GM18858 (cell line): Measurements from ENCODE around the gene CYB561.
"Not testable (repeated sequence)": the region's sequence is repeated elsewhere in the genome, so short reads cannot be mapped to it uniquely, and the experiment has no call there.

Experiments
- ATAC-seq: cut with Tn5 transposase; IDR thresholded peaks from one replicate; pipeline ENCODE4 v1.9.1; 2021; ENCODE audit not compliant: unreplicated experiment

Gene CYB561

GRCh38 chr17:63479495-63480184, 33.5 kb upstream of the CYB561 start:
- ATAC-seq: no peak

- no peak for ATAC-seq
These were observed 32.8 kb upstream of the CYB561 start for GRCh38 chr17:63478814-63479494.

- ATAC-seq: no peak
These were observed 31.7 kb upstream of the CYB561 start for GRCh38 chr17:63477480-63478440.

- no peak for ATAC-seq
These were observed 30.9 kb upstream of the CYB561 start, which contains the start of gene ACE for GRCh38 chr17:63476854-63477479. Gene ACE, plus strand, starts transcription at chr17:63477061. Its CDS starts 34 bp downstream, at chr17:63477095.

- ATAC-seq: no peak
These were observed 30.4 kb upstream of the CYB561 start for GRCh38 chr17:63476459-63476853.

GRCh38 chr17:63475491-63476412, 29.6 kb upstream of the CYB561 start:
- no peak for ATAC-seq

- no peak for ATAC-seq
These were observed 28.7 kb upstream of the CYB561 start for GRCh38 chr17:63474586-63475460.

- no peak for ATAC-seq
These were observed 28.1 kb upstream of the CYB561 start for GRCh38 chr17:63474174-63474573.

GRCh38 chr17:63468099-63468498, 22.0 kb upstream of the CYB561 start:
- not testable (repeated sequence) for ATAC-seq

- no peak for ATAC-seq
These were observed 18.7 kb upstream of the CYB561 start for GRCh38 chr17:63464691-63465236.

GRCh38 chr17:63463771-63464170, 17.7 kb upstream of the CYB561 start:
- ATAC-seq: no peak

GRCh38 chr17:63460018-63460417, 13.9 kb upstream of the CYB561 start:
- no peak for ATAC-seq

- ATAC-seq: no peak
These were observed 12.4 kb upstream of the CYB561 start for GRCh38 chr17:63458478-63458877.

- ATAC-seq: no peak
These were observed 9.3 kb upstream of the CYB561 start for GRCh38 chr17:63455417-63455816.

- no peak for ATAC-seq
These were observed 8.8 kb upstream of the CYB561 start for GRCh38 chr17:63454915-63455314.

GRCh38 chr17:63454357-63454756, 8.3 kb upstream of the CYB561 start:
- ATAC-seq: not testable (repeated sequence)

GRCh38 chr17:63452962-63453551, 7.0 kb upstream of the CYB561 start:
- ATAC-seq: no peak
